Caco-2 (cell line): ENCODE data around the gene GUCY1A1. TPM values are rescaled to one million over a fixed set of nuclear protein-coding genes. Genes with fewer than 3 reads are reported as not detected.

Experiments used
- BruUV-seq: library from RNA; stranded (reverse); fragments of 400-500 nt; replicated peaks from 2 replicates; lab custom pipeline; 2021; lab: Mats Ljungman, UMichigan
- CTCF ChIA-PET: fragments of 300-600 bp; sonication (Branson Sonifier 250); formaldehyde crosslinking; loops from one replicate; lab custom pipeline; 2022; ENCODE audit warnings: antibody characterized with exemption; lab: Charles Lee
- POLR2A ChIA-PET: fragments of 300-600 bp; sonication (Branson Sonifier 250); formaldehyde crosslinking; loops from one replicate; lab custom pipeline; 2022; ENCODE audit warnings: antibody characterized with exemption; lab: Charles Lee
- DNase-seq, 2 experiments: peaks; one replicate each; pipeline versions ENCODE4 v3.0.0 to v3.0.0-alpha.2; 2020 to 2022
- H3K27me3 ChIP-seq: replicated peaks from 2 replicates; pipeline ENCODE4 v1.6.0; 2011; ENCODE audit warnings: low read length; ENCODE audit not compliant: control insufficient read depth, insufficient read depth
- H3K36me3 ChIP-seq: 2 replicates; pipeline ENCODE4 v1.5.1; 2011; ENCODE audit warnings: low read length; ENCODE audit not compliant: control insufficient read depth, insufficient read depth
- H3K4me1 ChIP-seq: fragments of 250-450 bp; sonication (Bioruptor Pico); 2 replicates; pipeline ENCODE4 v1.5.1; 2020; ENCODE audit warnings: mild to moderate bottlenecking
- H3K4me3 ChIP-seq: 2 replicates; pipeline ENCODE4 v1.5.1; 2011; ENCODE audit warnings: low read depth, mild to moderate bottlenecking, control low read depth, low read length
- H3K9me3 ChIP-seq: fragments of 250-450 bp; sonication (Bioruptor Pico); 2 replicates; pipeline ENCODE4 v1.5.1; 2020; ENCODE audit warnings: mild to moderate bottlenecking, moderate library complexity
- H3K27ac Mint-ChIP-seq: one replicate; pipeline ENCODE4 v1.8.0; 2022; ENCODE audit warnings: mixed read lengths; ENCODE audit not compliant: unreplicated experiment
- H3K27me3 Mint-ChIP-seq: one replicate; pipeline ENCODE4 v1.8.0; 2022; ENCODE audit warnings: mixed read lengths; ENCODE audit not compliant: insufficient read depth, unreplicated experiment
- H3K36me3 Mint-ChIP-seq: one replicate; pipeline ENCODE4 v1.8.0; 2022; ENCODE audit warnings: mild to moderate bottlenecking, mixed read lengths; ENCODE audit not compliant: insufficient read depth, unreplicated experiment
- H3K4me1 Mint-ChIP-seq: one replicate; pipeline ENCODE4 v1.8.0; 2022; ENCODE audit warnings: low read depth, mixed read lengths; ENCODE audit not compliant: unreplicated experiment
- H3K4me3 Mint-ChIP-seq: one replicate; pipeline ENCODE4 v1.8.0; 2022; ENCODE audit warnings: mild to moderate bottlenecking, moderate library complexity, mixed read lengths; ENCODE audit not compliant: unreplicated experiment
- H3K9me3 Mint-ChIP-seq: one replicate; pipeline ENCODE4 v1.8.0; 2022; ENCODE audit warnings: mixed read lengths; ENCODE audit not compliant: unreplicated experiment
- intact Hi-C: fragments of 100-400 bp; cut with micrococcal nuclease; formaldehyde crosslinking; loops from one replicate; pipeline ENCODE4 v1.10.0; 2022; ENCODE audit not compliant: unreplicated experiment
- total RNA-seq: library from RNA; stranded (reverse); gene quantifications from 2 replicates; pipeline ENCODE4 v1.2.3, GENCODE V29; 2022
- TF ChIP-seq, protein P1 (sequence below), 2 experiments: fragments of 200-600 bp in 1 of 2; IDR thresholded peaks; 1 replicate in 1 of 2; 2 replicates in 1 of 2; pipeline versions ENCODE4 v1.5.1 to v1.8.0; 2011 to 2022; ENCODE audit warnings: antibody characterized with exemption in 1 of 2, control low read depth in 1 of 2, inconsistent platforms in 1 of 2, low read depth in 1 of 2, low read length in 1 of 2, mild to moderate bottlenecking in 1 of 2, moderate library complexity in 1 of 2; ENCODE audit not compliant: insufficient read depth in 1 of 2, severe bottlenecking in 1 of 2, unreplicated experiment in 1 of 2

The GUCY1A1 gene
- total RNA-seq, 1 experiment from 2014 or later = not detected

- no peaks in the 10 kb centered on the region for H3K36me3 Mint-ChIP-seq
- DNase-seq = no peak
- BruUV-seq = no TSS peak
- H3K4me1 Mint-ChIP-seq = no peaks in the 10 kb centered on the region
- ChIA-PET CTCF (no interaction called here), POLR2A (no interaction called here)
- H3K27ac Mint-ChIP-seq = no peak overlapping the region
- no peaks in the 10 kb centered on the region for H3K27me3 Mint-ChIP-seq
- no peak overlapping the region for H3K4me3 ChIP-seq
- no peaks in the 10 kb centered on the region for H3K9me3 Mint-ChIP-seq
- TF ChIP-seq, protein P1, sequence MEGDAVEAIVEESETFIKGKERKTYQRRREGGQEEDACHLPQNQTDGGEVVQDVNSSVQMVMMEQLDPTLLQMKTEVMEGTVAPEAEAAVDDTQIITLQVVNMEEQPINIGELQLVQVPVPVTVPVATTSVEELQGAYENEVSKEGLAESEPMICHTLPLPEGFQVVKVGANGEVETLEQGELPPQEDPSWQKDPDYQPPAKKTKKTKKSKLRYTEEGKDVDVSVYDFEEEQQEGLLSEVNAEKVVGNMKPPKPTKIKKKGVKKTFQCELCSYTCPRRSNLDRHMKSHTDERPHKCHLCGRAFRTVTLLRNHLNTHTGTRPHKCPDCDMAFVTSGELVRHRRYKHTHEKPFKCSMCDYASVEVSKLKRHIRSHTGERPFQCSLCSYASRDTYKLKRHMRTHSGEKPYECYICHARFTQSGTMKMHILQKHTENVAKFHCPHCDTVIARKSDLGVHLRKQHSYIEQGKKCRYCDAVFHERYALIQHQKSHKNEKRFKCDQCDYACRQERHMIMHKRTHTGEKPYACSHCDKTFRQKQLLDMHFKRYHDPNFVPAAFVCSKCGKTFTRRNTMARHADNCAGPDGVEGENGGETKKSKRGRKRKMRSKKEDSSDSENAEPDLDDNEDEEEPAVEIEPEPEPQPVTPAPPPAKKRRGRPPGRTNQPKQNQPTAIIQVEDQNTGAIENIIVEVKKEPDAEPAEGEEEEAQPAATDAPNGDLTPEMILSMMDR (IDR thresholded peaks at IDR 0.05; ENCODE audit: insufficient read depth in 1 of 2, low read depth in 1 of 2, low read length in 1 of 2, severe bottlenecking in 1 of 2, unreplicated experiment in 1 of 2) = no peak
- no peaks in the 10 kb centered on the region for H3K36me3 ChIP-seq
- no peak overlapping the region for H3K4me3 Mint-ChIP-seq
- no peaks in the 10 kb centered on the region for H3K9me3 ChIP-seq
- no peaks in the 10 kb centered on the region for H3K4me1 ChIP-seq
- intact Hi-C loops = no loop called here
- no peaks in the 10 kb centered on the region for H3K27me3 ChIP-seq
Measured at GRCh38 chr4:155763551-155763950, 96.9 kb downstream of the GUCY1A1 start.

- CTCF ChIA-PET = no interaction called here
- Mint-ChIP-seq H3K36me3 (no peaks in the 10 kb centered on the region), H3K27me3 (no peaks in the 10 kb centered on the region), H3K9me3 (no peaks in the 10 kb centered on the region), H3K4me3 (no peak overlapping the region), H3K27ac (no peak overlapping the region), H3K4me1 (no peaks in the 10 kb centered on the region)
- intact Hi-C loops = no loop called here
- H3K4me3 ChIP-seq = no peak overlapping the region
- H3K27me3 ChIP-seq = no peaks in the 10 kb centered on the region
- no peak for DNase-seq
- no peaks in the 10 kb centered on the region for H3K4me1 ChIP-seq
- TF ChIP-seq, protein P1 (IDR thresholded peaks at IDR 0.05; ENCODE audit: insufficient read depth in 1 of 2, low read depth in 1 of 2, low read length in 1 of 2, severe bottlenecking in 1 of 2, unreplicated experiment in 1 of 2) = no peak
- no TSS peak for BruUV-seq
- POLR2A ChIA-PET = no interaction called here
- no peaks in the 10 kb centered on the region for H3K9me3 ChIP-seq
- H3K36me3 ChIP-seq = no peaks in the 10 kb centered on the region
Measured at GRCh38 chr4:155765149-155765548, 98.5 kb downstream of the GUCY1A1 start.

DNA sequence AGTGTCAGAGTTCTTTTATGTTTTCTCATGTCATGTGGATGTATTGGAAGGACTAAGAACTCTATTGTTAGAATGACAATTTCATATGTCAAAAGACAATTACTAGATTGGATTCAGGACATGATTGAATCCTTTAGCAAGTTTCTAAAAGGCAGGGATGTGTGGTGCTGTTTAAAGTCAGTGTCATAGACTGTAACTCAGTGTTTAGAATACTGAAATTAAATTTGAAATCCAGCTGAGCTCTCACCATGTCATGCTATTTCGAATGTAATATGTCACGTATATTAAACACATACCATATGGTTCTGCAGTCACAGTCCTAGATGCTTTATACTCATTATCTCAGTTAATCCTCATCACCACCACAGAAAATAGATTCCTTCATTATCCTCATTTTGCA is 100.0 kb downstream of the GUCY1A1 start:
- no peaks in the 10 kb centered on the region for H3K27me3 Mint-ChIP-seq
- H3K4me1 ChIP-seq = no peaks in the 10 kb centered on the region
- no peaks in the 10 kb centered on the region for H3K4me1 Mint-ChIP-seq
- CTCF ChIA-PET = no interaction called here
- H3K4me3 Mint-ChIP-seq = no peak overlapping the region
- H3K36me3 Mint-ChIP-seq = no peaks in the 10 kb centered on the region
- no peaks in the 10 kb centered on the region for H3K36me3 ChIP-seq
- no peaks in the 10 kb centered on the region for H3K9me3 Mint-ChIP-seq
- H3K4me3 ChIP-seq = no peak overlapping the region
- TF ChIP-seq, protein P1 (IDR thresholded peaks at IDR 0.05; ENCODE audit: insufficient read depth in 1 of 2, low read depth in 1 of 2, low read length in 1 of 2, severe bottlenecking in 1 of 2, unreplicated experiment in 1 of 2) = no peak
- POLR2A ChIA-PET = no interaction called here
- intact Hi-C loops = no loop called here
- H3K9me3 ChIP-seq = no peaks in the 10 kb centered on the region
- no peak overlapping the region for H3K27ac Mint-ChIP-seq
- no peak for DNase-seq
- no TSS peak for BruUV-seq
- no peaks in the 10 kb centered on the region for H3K27me3 ChIP-seq
